ENCODE measurements around the gene EFCAB6.
"Not testable (repeated sequence)": the region's sequence is repeated elsewhere in the genome, so short reads cannot be mapped to it uniquely, and the experiment has no call there.

Gene EFCAB6

DNA sequence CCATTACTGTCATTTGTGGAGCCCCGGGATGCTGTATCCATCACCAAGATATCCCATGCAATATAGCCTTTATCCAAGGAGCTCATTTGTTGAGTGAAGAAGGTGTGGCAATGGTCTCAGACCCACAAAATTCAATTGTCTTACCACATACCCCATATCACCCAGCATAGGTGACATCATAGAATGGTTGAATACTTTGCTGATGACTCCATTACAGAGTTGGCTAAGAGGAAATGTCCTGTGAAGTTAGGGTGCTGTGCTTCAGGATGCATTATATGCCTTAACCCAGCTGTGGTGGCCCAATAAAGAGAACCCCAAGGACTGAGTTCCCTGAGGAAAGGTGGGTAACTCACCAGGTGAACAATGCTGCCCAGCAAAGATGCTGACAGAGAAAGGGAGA lies 113.7 kb downstream of the EFCAB6 start:
- DNase-seq, result no peak

DNA sequence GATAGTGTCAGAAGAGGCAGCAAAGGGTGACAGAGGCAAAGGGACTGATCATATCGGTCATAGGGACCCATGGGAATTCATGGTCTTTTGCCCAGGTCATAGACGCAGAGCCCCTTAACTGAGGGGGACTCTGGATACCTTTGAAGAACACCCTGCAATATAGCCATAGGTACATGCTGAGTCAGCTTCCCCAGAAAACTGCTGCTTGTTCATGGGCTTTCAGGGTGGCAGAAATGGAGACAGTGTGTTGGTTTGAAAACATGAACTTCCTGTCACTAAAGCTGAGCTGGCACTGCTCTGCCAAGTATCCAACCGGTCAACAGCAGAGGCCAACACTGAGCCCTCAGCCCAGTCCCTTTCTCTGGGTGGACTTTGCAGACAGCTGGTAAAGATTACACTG lies 114.2 kb downstream of the EFCAB6 start:
- no peak for DNase-seq

DNA sequence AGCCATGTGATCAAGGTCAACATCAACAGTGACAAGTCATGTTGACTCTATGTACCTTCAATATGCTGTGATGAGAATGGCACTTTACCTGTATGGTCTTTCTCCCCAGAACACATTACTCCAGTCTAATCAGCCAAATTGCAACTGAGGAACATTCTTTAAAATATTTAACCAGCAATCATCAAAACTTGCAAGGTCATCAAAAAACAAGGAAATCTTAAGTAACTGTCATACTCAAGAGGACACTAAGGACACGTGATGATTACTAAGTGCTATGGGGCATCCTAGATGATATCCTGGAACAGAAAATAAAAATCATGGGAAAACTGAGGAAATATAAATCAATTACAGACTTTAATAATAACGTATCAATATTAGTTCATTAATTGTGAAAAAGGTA lies 118.9 kb downstream of the EFCAB6 start:
- DNase-seq, result no peak

DNA sequence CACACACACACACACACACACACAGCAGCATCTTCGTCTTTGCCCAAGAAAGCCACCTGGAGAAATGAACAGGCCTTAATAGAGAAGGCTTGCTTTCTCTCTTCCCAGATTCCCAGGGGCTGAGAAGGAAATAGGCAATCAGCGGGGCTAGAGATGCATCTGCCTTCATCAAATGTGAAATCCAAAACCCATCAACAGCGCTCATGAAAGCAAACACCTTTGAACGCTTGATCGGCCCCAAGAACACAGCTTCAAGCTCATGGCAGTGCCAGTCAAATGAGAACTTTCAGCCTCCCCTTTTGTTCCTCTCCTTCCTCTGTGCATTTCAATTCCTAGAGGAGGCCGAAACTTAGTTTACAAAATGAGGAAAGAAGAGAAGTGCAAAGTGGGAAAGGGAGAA lies 122.7 kb downstream of the EFCAB6 start:
- no peak for DNase-seq

DNA sequence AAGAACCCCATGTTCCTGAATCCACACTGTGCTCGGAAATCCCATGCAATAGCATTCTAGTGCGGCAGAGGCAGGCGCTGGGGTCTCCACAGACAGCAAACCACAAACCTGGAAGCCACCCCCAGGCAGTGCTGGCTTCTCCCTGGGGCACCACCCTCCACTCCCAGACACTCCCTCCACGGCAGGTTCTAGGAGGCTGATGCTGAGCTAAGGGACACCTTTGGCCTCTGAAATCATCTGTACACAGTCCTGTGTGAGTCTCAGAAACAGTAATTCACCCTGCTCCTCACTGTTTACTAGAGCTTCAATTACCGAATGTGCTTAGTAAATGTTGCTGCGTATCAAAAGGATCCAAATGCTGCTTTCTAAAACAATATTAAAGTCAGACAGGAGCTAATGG lies 129.3 kb downstream of the EFCAB6 start:
- DNase-seq, result no peak

DNA sequence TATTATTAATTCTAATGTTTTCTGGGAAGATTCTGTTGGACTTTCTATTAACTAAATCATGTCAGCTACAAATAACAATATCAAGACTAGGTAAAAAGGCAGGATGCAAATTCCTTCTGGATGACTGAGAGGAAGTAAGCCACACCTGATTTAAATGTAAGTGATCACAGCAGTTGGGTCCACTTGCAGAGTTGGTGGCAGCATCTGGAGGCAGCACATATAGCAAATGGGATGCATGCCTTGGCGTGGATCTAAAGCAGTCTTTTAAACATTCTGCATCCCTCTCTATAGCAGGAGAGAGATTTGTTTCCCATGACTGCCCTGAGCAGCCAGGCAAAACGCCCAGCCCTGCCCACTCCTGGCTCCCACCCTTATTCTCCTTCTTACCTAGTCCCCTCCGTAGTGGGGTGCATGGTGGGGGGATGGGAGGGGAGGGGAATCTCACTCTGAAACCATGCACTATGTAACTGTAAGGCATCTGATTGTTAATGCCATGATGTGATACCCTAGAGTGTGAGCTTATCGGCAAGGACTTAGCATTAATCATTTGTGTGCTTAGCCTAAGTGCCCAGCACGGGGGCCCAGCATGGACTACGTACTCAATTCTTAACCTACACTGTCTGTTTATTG lies 130.3 kb downstream of the EFCAB6 start:
- DNase-seq, result no peak

DNA sequence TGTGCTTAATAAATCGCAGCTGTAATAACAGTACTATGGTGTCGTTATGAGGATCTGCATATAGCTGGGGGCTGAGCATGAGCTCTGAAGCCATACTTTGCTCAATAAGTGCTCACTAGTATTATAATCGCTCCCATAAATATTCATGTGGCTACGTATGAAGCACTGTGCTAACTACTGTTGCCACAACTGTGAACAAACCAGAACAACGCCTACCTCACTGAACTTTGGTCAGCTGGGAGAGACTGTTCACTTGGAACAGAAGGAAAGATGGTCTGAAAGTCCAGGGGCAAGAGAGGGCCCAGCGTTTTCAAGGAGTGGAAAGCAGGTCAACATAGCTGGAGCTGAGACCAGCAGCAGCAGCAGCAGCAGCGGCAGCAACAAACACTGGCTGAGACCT lies 141.6 kb downstream of the EFCAB6 start:
- DNase-seq, result no peak

DNA sequence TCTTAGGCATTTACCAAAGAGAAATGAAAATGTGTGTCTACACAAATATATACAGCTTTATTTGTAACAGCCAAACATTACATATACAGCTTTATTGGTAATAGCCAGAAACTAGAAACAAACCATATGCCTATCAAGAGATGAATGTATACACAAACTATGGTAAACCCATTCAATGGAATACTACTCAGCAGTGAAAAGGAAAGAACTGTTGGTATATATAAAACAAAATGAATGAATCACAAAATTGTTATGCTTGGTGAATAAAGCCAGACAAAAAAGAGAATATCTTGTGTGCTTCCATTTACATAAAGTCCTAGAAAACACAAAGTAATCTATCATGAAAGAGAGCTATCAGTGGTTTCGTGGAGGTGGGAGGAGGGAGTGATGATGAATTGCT lies 142.9 kb downstream of the EFCAB6 start:
- no peak for DNase-seq

DNA sequence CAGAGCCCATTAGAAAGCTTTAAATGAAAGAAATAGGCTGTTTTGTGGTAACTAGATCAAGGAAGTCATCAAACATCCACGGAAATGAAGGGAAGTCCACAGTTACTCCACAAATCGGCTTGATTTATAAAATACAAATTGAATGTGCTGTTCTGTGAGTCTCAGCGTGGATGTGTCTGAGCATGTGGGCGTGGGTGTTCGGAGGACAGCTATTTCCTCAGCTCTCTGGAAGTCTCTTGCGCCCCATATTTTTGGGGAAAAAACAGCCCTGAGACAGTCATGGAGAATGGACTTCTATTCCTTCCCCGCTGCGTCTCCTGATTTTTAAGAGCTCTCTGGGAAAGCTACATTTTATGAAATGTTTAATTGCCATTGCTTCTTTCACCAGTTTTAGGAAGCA lies 144.4 kb downstream of the EFCAB6 start:
- DNase-seq, result no peak

DNA sequence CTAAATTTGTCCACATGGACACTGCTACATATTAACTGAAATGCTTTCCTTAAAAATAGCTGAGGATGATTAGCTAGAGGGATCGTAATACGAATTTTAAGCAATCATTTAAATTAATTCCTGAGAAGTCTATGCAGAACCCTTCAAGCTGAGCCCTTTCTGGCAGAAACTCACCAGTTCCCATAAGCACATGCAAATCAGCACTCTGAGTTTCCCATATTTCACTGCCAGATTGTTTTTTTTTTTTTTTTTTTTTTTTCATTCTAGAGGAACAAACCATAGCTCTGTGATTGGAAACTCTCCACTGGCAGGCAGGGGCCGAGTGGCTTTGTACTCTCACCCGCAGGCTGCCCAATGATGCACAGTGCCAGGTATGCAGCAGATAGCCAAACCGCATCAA lies 145.6 kb downstream of the EFCAB6 start:
- no peak for DNase-seq

DNA sequence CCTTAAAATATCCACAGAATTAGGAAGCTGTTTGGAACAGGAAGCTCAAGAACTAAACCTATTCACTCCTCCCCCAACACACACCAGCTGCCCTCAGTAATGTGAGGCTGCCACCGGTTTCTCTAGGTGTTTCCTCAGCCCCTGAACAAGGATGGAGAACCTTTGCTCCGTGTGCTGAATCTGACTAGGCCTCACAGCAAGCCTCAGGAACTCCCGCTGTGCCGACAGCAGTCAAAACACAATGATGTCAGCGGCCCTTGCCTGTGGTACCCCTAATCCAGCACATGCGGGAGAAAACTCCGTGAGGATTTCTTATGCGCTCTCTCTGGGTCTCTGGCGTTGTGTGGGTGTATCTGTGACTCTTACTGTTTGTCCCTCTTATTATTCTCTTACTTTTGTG lies 153.3 kb downstream of the EFCAB6 start:
- no peak for DNase-seq

DNA sequence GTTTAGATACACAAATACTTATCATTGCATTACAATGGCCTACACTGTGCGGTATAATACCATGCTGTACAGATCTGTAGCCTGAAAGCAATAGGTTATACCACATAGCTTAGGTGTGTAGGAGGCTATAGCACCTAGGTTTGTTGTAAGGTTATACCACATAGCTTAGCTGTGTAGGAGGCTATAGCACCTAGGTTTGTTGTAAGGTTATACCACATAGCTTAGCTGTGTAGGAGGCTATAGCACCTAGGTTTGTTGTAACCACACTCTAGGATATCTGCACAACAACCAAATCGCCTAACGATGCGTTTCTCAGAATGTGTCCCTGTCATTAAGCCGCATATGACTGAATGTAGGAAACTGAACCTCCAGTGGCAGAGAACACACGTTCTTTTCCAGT lies 155.5 kb downstream of the EFCAB6 start:
- not testable (repeated sequence) for DNase-seq

DNA sequence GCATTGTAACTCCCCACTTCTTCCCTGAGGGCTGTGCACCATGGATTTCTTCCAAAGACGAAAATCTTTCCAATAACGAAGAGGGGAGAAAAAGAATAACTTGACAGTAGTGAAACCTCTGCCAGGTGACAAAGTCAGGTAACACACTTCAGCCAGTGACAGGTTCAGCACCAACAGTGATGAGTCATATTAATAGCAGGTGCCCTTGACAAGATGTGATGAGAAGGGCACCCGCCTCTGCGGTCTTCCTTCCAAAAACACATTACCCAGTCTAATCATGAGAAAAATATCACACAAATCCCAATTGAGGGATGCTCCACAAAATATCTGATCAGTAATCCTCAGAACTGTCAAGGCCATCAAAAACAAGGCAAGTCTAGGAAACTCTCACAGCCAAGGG lies 157.8 kb downstream of the EFCAB6 start:
- no peak for DNase-seq

DNA sequence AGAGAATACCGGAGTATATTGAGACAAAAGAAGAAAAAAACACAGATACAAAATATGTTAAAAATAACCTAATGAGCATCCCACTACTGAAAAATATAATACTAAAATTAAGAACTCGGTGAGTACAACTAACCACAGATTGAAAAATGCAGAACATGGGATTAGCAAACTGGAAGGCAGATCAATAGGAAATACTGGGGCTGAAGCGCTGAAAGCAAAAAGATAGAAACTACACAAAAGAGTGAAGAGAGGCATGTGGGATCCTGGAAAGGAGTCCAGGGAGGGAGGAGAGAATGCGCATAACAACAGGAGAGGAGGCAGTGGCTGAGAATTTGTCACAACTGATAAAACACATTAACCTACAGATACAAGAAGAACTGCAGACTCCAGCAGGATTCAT lies 159.3 kb downstream of the EFCAB6 start:
- no peak for DNase-seq

DNA sequence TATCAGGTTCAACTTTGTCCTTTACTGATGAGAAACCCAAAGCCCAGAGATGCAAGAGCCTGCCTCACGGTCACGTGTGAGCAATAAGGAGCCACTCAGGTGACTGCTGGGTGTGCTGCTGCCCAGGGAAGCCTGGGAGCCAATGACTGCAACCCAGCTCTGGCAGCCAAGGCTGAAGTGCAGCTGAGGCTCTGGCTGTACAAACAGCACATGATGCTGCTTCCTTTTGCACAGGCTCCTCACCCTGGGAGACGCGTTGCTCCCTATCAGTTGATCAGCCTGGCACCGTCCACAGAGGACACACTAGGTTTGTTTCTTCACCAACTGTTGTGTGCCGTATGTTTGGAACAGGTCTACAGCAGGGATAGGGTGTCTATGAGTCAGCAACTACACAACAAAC lies 168.7 kb downstream of the EFCAB6 start:
- no peak for DNase-seq

DNA sequence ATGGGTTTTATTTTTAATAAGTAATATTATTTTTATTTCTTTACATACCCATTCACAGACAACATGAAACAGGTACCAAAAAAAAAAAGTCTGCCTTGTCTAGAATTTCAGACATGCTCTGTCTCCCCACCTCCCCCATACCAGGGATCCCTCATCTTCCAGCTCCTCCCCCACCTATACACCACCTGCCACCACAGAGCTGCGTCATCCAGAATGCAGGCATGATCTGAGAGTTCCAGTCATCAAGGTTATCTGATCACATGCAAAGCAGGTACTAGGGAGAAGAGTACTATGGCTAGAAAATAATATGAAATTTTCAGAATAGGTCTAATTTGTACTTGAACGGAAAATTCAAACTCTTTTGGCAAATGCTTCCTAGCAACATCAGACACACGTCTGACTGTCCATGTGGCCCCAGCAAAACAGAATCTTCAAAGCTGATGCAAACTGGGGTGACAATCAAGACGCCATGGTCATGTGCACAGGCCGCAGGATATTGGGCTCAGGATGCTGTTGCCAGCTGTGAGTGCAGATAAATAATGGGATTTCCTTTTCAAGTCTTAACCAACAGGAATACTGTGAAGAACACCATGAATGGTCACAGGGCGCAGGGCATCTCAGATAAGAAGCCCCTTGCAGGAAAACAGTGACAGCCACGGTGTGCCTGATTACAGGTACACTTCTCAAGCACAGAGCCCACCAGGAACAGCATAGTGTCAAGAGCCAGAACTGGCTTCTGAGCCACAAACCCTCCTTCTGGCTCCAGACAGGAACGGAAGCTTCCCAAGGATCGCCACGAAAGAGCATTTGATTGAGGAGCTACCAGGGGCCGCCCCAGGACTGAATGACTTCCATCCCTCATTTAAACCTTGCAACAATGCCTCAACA lies 169.5 kb downstream of the EFCAB6 start:
- DNase-seq, result no peak

DNA sequence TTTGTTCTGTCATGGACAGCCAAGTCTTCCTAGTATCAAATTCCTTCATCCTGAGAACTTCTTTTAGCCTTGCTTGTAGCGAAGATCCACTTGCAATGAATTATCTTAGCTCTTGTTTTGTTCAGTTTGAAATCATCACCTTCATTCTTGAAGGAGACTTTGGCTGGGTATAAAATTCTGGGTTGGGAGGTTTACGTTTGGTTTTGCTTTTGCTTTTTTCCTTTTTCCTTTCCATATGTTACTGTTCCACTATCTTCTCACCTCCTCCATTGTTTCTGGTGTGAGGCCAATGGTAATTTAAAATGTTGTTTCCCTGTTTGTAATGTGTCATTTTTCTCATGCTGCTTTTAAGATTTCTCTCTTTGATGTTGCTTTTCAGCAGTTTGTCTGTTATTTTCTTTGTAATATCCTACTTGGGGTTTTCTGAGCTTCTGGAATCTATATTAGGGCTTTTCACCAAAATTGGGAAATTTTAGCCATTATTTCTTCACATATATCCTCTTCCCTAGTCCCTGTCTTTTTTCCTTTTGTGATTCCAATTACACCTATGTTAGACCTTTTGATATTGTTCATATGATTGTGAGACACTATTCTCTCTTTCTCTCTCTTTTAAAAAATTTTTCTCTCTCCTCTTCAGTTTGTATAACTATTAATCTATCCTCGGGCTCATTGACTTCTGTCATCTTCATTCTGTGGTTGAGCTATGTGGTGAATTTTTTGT lies 172.7 kb downstream of the EFCAB6 start:
- DNase-seq, result no peak

DNA sequence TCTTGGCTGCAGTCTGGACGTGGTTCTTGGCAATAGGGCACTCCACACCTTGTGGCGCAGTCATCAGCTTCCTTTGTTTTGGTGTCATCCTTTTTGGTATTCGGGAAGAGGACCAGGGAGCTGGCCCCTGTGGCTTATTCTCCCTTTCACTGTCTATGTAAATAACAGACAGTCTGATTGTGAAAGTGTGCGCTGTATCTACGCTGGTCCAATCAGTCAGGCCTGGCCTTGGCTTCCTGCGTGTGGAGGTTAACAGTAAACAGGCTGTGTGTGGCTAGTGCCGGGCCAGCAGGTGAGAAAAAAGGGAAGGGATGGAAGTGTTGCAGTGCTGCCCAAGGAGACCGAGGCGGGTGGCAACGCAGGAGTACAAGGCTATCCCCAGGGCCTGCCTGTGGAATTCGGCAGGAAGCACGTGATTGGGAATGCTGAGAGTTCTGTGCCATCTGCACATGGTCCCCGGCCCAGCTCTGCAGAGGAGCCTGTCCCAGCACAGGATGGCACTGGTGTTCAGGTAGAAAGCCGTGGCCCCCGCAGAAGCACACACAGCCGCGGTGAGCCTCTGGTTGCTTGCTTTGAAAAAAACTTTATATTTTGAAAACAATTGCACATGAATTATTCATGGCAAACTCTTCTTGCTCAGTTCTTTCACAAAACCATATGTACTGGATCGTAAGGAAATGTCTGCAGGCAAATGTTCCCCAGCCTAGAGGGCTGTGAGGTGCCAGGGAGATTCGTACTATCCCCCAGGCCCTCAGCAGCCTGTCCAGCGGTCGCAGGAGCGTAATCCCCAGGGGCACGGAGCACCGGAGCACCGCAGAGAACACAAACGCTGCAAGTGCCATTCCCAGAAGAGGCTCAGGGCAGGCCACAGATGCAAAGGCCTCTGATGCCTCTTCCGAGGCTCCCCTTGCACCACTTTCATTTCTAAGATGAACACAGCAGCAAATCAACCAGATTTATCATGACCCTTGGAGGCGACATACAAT lies 174.5 kb downstream of the EFCAB6 start:
- no peak for DNase-seq

DNA sequence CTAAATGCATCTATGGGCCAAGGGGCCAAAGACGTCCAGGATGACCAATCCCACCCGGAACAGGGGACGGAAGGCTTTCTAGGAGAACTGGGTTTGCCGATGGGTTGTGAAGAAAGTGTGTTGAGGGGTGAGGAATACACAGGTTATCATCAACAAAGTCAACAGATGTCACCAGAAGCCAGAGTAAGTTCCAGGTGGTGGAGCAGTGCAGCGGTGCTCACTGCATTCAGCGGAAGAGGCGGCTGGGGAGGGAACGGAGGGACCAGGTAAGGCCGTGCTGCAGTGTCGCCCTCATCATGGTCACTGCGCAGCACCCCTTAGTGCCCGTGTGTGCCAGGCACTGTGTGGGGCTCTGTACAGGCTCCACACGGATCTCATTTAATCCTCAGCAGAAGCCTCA lies 176.0 kb downstream of the EFCAB6 start:
- DNase-seq, result no peak

DNA sequence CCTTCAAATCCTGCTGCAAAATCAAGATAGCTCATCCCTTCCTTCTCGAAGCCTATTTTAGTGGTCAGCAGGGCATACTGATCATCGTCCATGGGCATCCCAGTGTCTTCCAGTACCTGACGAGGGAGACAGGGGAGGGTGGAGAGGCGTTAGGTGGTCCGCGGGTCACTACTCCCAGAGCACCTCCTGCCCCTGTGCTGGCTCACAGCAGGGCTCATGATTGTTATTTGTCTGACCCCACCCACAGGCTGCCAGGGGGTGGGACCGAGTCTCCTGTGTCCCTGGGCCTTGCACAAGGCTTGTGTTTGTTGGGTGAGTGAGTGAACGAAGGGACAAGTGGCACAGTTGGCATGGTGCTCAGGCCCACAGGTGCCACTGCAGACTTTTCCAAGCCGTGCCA lies 177.0 kb downstream of the EFCAB6 start:
- no peak for DNase-seq

DNA sequence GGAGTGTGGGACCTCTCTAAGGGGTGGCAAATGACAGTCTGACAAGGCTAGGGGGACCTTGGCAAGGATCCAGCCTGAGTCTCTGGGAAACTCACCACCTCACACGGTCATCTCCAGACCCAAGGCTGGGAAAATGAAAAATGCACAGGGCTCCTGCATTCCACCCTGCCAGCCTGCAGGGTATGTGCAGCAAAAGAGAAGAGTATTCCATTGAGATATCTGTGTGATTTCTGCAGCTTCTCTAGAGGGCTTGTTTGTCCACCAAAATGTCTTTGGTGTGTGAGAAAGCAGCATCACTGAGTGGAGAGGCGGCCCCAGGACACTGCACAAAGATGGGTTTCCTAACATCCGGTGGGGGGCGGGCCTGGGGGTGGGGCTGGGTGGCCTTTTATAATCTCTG lies 177.8 kb downstream of the EFCAB6 start:
- DNase-seq, result no peak

DNA sequence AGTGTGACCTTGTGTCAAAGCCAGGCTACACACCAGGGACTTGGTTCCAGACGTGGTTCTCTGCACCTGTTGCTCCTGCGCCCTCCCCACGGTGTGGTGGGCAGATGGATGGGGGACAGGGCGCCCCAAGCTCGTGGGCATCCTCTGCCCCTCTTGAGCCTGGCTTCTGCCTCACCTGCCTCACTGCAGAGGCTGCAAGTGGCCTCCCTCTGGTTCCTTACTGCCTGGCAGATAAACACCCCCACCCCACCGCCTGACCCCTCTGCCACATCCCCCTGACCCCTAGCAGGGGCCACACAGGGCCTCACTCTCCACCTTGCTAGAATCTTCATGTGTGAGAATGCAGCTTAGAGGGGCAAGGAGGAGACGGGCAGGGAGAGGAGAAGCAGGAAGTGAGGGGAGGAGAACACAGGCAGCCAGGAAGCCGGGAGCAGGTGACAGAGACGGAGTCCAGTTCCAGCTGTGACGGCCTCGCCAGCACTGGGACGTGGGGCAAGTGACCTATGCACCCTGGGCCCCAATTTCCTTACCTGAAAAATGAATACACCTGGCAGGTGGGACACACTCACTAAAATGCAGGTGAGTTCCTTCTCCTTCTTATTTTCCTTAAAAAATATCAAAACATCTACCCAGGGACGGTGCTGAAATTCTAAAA lies 178.3 kb downstream of the EFCAB6 start:
- DNase-seq, result no peak
